Left lung (tissue), 10 donors: ENCODE results near the gene ZNF879. TPM values are rescaled to one million over a fixed set of nuclear protein-coding genes. Genes with fewer than 3 reads are reported as not detected.

Experiments
- ATAC-seq: fragments of 200-7000 bp; cut with Tn5 transposase; one replicate; pipeline ENCODE4 v1.9.1; 2020; ENCODE audit warnings: moderate library complexity
- DNase-seq, 4 donors: peaks; one replicate each; pipeline ENCODE4 v3.0.0-alpha.2; 2013 to 2020
- H3K27ac ChIP-seq, 2 donors: fragments of 200-600 bp; sonication (generic) in 1 of 2; one replicate each; pipeline versions ENCODE4 v1.5.0 to v1.8.0; 2020 to 2021
- H3K27me3 ChIP-seq, 2 donors: fragments of 200-600 bp; sonication (generic) in 1 of 2; one replicate each; pipeline versions ENCODE4 v1.5.0 to v1.8.0; 2020 to 2021
- H3K36me3 ChIP-seq, 2 donors: fragments of 200-600 bp; sonication (generic) in 1 of 2; one replicate each; pipeline versions ENCODE4 v1.5.0 to v1.8.0; 2020 to 2021
- H3K4me1 ChIP-seq, 2 donors: fragments of 200-600 bp; one replicate each; pipeline ENCODE4 v1.8.0; 2021
- H3K4me3 ChIP-seq, 2 donors: fragments of 200-600 bp; sonication (generic) in 1 of 2; one replicate each; pipeline versions ENCODE4 v1.5.0 to v1.8.0; 2020 to 2021; ENCODE audit warnings: mild to moderate bottlenecking in 1 of 2
- H3K9me3 ChIP-seq, 2 donors: fragments of 200-600 bp; sonication (generic) in 1 of 2; one replicate each; pipeline versions ENCODE4 v1.5.0 to v1.8.0; 2020 to 2021
- intact Hi-C, 2 donors: fragments of 100-400 bp; cut with DNase I; formaldehyde crosslinking; loops; one replicate each; pipeline versions ENCODE4 v1.11.2 to v1.14.2; 2022
- polyA plus RNA-seq, 6 donors: library from polyadenylated mRNA; unstranded; fragments of 120-200 nt; gene quantifications; one replicate each; pipeline ENCODE4 v1.2.1, GENCODE V29; 2013; ENCODE audit not compliant: insufficient read length in 6 of 6
- total RNA-seq, 2 donors: library from RNA; stranded (reverse); fragmentation: NEBNext Ultra II Directional; extraction: Animal tissue kit (Norgen Biotek cat#: 25700); gene quantifications; one replicate each; pipeline ENCODE4 v1.2.1, GENCODE V29; 2021
- TF ChIP-seq, protein P1 (sequence below), 2 donors: fragments of 200-600 bp; sonication (generic) in 1 of 2; IDR thresholded peaks; one replicate each; pipeline versions ENCODE4 v1.5.0 to v1.8.0; 2021; ENCODE audit warnings: antibody characterized with exemption in 2 of 2
- donor health status: DM: no; HTN: yes; CAD: no.
- donor health status: DM: no; HTN: no; CAD: no.

ZNF879 gene
- total and polyA plus RNA-seq, 8 donors: 4.5 to 6.8 (median 4.9) TPM

DNA sequence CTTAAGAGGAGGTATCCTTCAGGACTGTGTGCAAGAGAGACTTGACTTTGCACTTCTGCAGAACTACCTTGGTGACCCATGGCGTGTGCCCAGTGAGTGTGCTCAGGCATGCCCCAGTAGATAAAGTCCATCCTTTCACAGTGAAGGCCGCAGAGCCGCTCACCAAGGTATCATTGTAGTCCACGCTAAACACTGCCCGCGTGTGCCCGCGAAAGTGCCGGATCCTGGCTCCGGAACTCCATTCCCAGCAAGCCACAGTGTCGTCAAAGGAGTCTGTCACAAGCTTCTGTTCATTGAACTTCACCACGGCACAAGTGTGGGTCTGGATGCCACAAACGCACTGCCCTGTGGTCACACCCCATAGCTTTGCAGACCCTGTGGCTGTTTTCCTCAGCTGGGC, 25.2 kb upstream of the ZNF879 start:
- Histone ChIP-seq H3K27me3 (peaks cover 14 to 42% of the 10 kb centered on the region in 2 donors), H3K4me1 (no peaks in the 10 kb centered on the region), H3K4me3 (no peak overlapping the region), H3K27ac (no peak overlapping the region), H3K36me3 (no peaks in the 10 kb centered on the region), H3K9me3 (peaks cover 0 to 26% of the 10 kb centered on the region in 2 donors)
- intact Hi-C loops: no loop called here
- TF ChIP-seq, protein P1, sequence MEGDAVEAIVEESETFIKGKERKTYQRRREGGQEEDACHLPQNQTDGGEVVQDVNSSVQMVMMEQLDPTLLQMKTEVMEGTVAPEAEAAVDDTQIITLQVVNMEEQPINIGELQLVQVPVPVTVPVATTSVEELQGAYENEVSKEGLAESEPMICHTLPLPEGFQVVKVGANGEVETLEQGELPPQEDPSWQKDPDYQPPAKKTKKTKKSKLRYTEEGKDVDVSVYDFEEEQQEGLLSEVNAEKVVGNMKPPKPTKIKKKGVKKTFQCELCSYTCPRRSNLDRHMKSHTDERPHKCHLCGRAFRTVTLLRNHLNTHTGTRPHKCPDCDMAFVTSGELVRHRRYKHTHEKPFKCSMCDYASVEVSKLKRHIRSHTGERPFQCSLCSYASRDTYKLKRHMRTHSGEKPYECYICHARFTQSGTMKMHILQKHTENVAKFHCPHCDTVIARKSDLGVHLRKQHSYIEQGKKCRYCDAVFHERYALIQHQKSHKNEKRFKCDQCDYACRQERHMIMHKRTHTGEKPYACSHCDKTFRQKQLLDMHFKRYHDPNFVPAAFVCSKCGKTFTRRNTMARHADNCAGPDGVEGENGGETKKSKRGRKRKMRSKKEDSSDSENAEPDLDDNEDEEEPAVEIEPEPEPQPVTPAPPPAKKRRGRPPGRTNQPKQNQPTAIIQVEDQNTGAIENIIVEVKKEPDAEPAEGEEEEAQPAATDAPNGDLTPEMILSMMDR (IDR thresholded peaks at IDR 0.05): no peak
- DNase-seq (no peak), ATAC-seq (no peak)

- intact Hi-C loops: no loop called here
- no peak for ATAC-seq
Measured at GRCh38 chr5:179006564-179006963, 17.0 kb upstream of the ZNF879 start.

DNA sequence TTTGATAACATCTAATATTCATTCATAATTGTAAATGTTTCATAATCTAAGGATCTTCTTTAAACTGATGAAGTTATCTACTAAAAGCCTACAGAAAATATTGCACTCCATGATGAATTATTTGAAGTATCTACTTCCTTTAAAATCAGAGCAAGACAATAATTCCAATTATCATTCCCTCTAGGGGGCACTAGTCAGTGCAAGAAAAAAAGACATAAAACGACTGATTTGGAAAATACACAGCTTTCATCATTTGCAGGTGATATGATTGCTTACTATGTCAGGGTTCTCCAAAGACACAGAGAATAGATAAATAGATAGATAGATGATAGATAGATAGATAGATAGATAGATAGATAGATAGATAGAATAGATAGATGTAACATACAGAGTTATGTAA, 14.9 kb upstream of the ZNF879 start:
- Histone ChIP-seq H3K27ac (no peak overlapping the region), H3K4me3 (no peak overlapping the region), H3K36me3 (no peaks in the 10 kb centered on the region), H3K4me1 (no peaks in the 10 kb centered on the region), H3K27me3 (no peaks in the 10 kb centered on the region), H3K9me3 (peaks cover 4 to 40% of the 10 kb centered on the region in 2 donors)
- TF ChIP-seq, protein P1 (IDR thresholded peaks at IDR 0.05): no peak
- ATAC-seq: no peak
- DNase-seq: no peak
- intact Hi-C loops: no loop called here

More at GRCh38 chr5:179006564-179006963, 17.0 kb upstream of the ZNF879 start:
- no peak overlapping the region for H3K4me3 ChIP-seq
- TF ChIP-seq, protein P1 (IDR thresholded peaks at IDR 0.05): no peak
- no peaks in the 10 kb centered on the region for H3K4me1 ChIP-seq
- H3K27me3 ChIP-seq: no peaks in the 10 kb centered on the region
- H3K9me3 ChIP-seq: peaks cover 4 to 32% of the 10 kb centered on the region in 2 donors
- H3K36me3 ChIP-seq: no peaks in the 10 kb centered on the region
- no peak overlapping the region for H3K27ac ChIP-seq
- no peak for DNase-seq

GRCh38 chr5:179033004-179033580, 9.5 kb downstream of the ZNF879 start:
- TF ChIP-seq, protein P1 (IDR thresholded peaks at IDR 0.05): no peak
- intact Hi-C loops: no loop called here
- Histone ChIP-seq H3K4me3 (no peak overlapping the region), H3K27ac (no peak overlapping the region), H3K36me3 (peaks cover 5 to 58% of the 10 kb centered on the region in 2 donors), H3K4me1 (no peaks in the 10 kb centered on the region), H3K9me3 (peaks cover 14 to 100% of the 10 kb centered on the region in 2 donors), H3K27me3 (no peaks in the 10 kb centered on the region)
- DNase-seq (no peak), ATAC-seq (no peak)

DNA sequence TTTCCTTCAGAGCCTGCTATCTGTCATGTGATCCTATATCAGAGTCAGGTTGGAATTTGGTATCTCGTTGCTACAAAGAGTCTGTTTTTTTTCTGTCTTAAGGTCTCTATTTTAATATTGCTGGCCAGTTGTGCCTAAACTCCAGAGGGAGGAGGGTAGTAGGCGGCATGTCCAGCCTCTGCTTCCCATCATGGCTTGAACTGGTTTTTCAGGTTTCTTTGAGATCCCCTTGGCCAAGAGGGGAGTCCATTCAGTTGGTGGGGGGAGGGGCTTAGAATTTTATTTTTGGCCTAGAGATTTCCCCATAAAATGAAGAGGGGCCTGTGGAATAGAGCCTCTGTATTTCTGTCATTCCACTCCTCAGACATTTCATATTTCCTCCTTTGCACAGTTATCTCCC, 21.2 kb downstream of the ZNF879 start:
- TF ChIP-seq, protein P1 (IDR thresholded peaks at IDR 0.05): no peak
- Histone ChIP-seq H3K4me3 (no peak overlapping the region), H3K27ac (no peak overlapping the region), H3K27me3 (no peaks in the 10 kb centered on the region), H3K9me3 (peaks cover 0 to 80% of the 10 kb centered on the region in 2 donors), H3K36me3 (no peaks in the 10 kb centered on the region), H3K4me1 (no peaks in the 10 kb centered on the region)
- intact Hi-C loops: no loop called here
- DNase-seq (no peak), ATAC-seq (no peak)
